Right lobe of liver (tissue), 6 donors: ENCODE measurements around the gene OLFML2B. TPM values are rescaled to one million over a fixed set of nuclear protein-coding genes. Genes with fewer than 3 reads are reported as not detected.

Source experiments
- ATAC-seq, 4 donors: fragments of 200-7000 bp; cut with Tn5 transposase; one replicate each; pipeline ENCODE4 v1.9.1; 2020; ENCODE audit warnings: mild to moderate bottlenecking in 4 of 4, moderate library complexity in 4 of 4
- DNase-seq, 3 donors: peaks; one replicate each; pipeline ENCODE4 v3.0.0-alpha.2; 2020
- H3K27ac ChIP-seq, 3 donors: fragments of 200-600 bp; one replicate each; pipeline ENCODE4 v1.8.0; 2022
- H3K27me3 ChIP-seq, 2 donors: fragments of 200-600 bp; one replicate each; pipeline ENCODE4 v1.8.0; 2022
- H3K36me3 ChIP-seq, 4 donors: fragments of 200-600 bp; sonication (generic) in 1 of 4; one replicate each; pipeline versions ENCODE4 v1.5.1 to v1.8.0; 2017 to 2022; ENCODE audit warnings: control low read depth in 1 of 4
- H3K4me1 ChIP-seq, 4 donors: fragments of 200-600 bp; sonication (generic) in 1 of 4; one replicate each; pipeline versions ENCODE4 v1.5.1 to v1.8.0; 2017 to 2022; ENCODE audit warnings: control low read depth in 1 of 4
- H3K4me3 ChIP-seq, 3 donors: fragments of 200-600 bp; one replicate each; pipeline ENCODE4 v1.8.0; 2022
- H3K9me3 ChIP-seq, 4 donors: fragments of 200-600 bp; sonication (generic) in 1 of 4; one replicate each; pipeline versions ENCODE4 v1.5.1 to v1.8.0; 2017 to 2022; ENCODE audit warnings: control low read depth in 1 of 4
- POLR2A ChIP-seq: fragments of 450-650 bp; IDR thresholded peaks from one replicate; pipeline ENCODE4 v1.6.1; 2017; ENCODE audit warnings: antibody characterized with exemption, mild to moderate bottlenecking
- WGBS: methylation state at CpG from one replicate; pipeline ENCODE4 v1.1.6; 2018; ENCODE audit warnings: low coverage, low lambda C conversion rate; ENCODE audit not compliant: insufficient coverage; ENCODE audit errors: missing lambda C conversion rate; 5-methylcytosine and 5-hydroxymethylcytosine counted together
- intact Hi-C, 2 donors: fragments of 100-400 bp; cut with DNase I; formaldehyde crosslinking; loops; one replicate each; pipeline versions ENCODE4 v1.11.2 to v1.14.1; 2022
- total RNA-seq, 6 experiments: library from RNA; depleted of rRNA in 2 of 6; stranded (reverse); fragments of >200 nt in 2 of 6; fragmentation: NEBNext Ultra II Directional in 3 of 6; extraction: Animal tissue kit (Norgen Biotek cat#: 25700) in 3 of 6; gene quantifications; one replicate each; pipeline versions ENCODE4 v1.1.0 to v1.2.4, GENCODE V29; 2016 to 2023
- TF ChIP-seq, protein P1 (sequence below), 4 donors: fragments of 200-600 bp in 3 of 4; fragments of 450-650 bp in 1 of 4; IDR thresholded peaks; one replicate each; pipeline versions ENCODE4 v1.5.1 to v1.8.0; 2016 to 2022; ENCODE audit warnings: antibody characterized with exemption in 4 of 4, mild to moderate bottlenecking in 2 of 4
- donor health status: DM: no; HTN: yes; CAD: no.
- donor health status: DM: no; HTN: no; CAD: no.
- donor health status: DM: no; HTN: no; CAD: no.
- donor health status: DM: no; HTN: yes; CAD: no.
- donor health status: DM: no; HTN: yes; CAD: no.

Gene OLFML2B
- total RNA-seq, 6 experiments from 2014 or later = 0.37 to 2.1 (median 1.3) TPM

DNA sequence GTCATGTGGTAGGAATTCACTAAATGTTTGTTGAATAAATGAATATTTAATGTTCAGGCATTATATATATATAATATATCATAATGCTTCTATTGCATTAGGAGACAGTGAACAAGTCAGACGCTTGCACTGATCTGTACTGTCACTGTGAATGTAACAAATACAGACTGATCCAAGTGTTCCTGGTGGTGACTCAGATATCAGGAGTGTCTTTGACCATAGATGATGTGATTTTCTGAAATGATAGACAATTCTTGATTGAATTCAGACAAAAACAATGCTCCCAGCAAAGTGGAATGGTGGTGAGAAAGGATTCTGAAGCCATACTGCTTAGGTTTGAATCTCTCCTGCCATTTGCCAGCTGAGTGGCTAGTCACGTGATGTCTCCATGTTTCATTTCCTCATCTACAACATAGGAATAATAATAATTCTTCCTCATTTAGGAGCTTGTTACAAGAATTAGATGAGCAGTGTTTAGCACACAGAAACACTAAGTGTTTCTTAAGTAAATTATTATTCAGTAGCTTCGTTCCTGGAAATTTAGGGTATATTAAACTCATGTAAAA is 71.0 kb downstream of the OLFML2B start:
- intact Hi-C loops = no loop called here

DNA sequence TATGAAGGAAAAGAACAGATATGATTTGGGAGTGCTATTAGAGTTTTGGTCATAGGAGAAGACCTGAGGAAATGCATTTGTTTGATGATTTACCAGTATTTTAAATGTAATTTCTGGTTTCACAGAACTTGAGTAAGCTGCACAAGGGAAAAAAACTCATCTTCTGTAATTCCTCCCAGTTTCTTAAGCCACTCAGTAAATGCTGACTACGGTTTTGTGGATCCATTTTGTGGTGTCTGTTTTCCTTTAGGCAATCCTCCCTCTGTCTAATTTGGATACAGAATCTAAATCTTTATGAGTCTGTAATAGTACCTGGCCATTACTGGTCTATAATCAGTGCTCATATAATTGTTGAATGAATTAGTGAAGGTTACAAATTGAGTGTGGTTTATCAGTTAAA is 72.0 kb downstream of the OLFML2B start:
- WGBS = 78% methylated on average over 1 of the region's 1 CpG
- TF ChIP-seq, protein P1, sequence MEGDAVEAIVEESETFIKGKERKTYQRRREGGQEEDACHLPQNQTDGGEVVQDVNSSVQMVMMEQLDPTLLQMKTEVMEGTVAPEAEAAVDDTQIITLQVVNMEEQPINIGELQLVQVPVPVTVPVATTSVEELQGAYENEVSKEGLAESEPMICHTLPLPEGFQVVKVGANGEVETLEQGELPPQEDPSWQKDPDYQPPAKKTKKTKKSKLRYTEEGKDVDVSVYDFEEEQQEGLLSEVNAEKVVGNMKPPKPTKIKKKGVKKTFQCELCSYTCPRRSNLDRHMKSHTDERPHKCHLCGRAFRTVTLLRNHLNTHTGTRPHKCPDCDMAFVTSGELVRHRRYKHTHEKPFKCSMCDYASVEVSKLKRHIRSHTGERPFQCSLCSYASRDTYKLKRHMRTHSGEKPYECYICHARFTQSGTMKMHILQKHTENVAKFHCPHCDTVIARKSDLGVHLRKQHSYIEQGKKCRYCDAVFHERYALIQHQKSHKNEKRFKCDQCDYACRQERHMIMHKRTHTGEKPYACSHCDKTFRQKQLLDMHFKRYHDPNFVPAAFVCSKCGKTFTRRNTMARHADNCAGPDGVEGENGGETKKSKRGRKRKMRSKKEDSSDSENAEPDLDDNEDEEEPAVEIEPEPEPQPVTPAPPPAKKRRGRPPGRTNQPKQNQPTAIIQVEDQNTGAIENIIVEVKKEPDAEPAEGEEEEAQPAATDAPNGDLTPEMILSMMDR (IDR thresholded peaks at IDR 0.05) = no peak
- no peak for TF ChIP-seq POLR2A
- no peaks in the 10 kb centered on the region for H3K36me3 ChIP-seq
- H3K4me1 ChIP-seq = no peaks in the 10 kb centered on the region
- H3K27ac ChIP-seq = no peak overlapping the region
- DNase-seq = no peak
- no peak overlapping the region for H3K4me3 ChIP-seq
- no peak for ATAC-seq
- no peaks in the 10 kb centered on the region for H3K9me3 ChIP-seq
- intact Hi-C loops = no loop called here
- H3K27me3 ChIP-seq = no peaks in the 10 kb centered on the region

More for the DNA sequence above, 71.0 kb downstream of the OLFML2B start:
- no peak for DNase-seq
- H3K9me3 ChIP-seq = no peaks in the 10 kb centered on the region
- no peaks in the 10 kb centered on the region for H3K4me1 ChIP-seq
- peak in 1 of 4 donors; percentile 31 for ATAC-seq
- 81% methylated on average over 3 of the region's 3 CpGs for WGBS
- no peak overlapping the region for H3K27ac ChIP-seq
- TF ChIP-seq, protein P1 (IDR thresholded peaks at IDR 0.05) = no peak
- no peak for TF ChIP-seq POLR2A
- H3K27me3 ChIP-seq = no peaks in the 10 kb centered on the region
- H3K4me3 ChIP-seq = no peak overlapping the region
- H3K36me3 ChIP-seq = no peaks in the 10 kb centered on the region

DNA sequence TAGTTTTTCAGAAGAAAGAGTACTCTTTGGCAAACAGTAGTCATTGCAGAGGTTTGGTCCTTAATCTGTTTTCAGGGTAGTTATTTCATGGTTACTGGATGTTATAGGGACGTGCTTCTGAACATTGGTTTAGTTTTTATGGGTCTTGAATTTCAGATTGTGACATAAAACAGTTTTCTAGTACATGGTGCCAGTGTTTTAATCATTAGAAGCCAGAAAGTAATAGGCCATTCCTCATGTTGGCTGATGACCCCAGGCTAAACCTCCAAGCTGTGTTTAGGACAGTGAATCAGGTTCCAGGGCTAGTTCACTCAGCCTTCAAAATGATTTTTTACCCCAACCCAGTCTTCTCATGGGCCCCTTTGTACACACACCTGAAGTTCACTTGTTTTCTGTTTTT is 73.3 kb downstream of the OLFML2B start:
- Histone ChIP-seq H3K36me3 (no peaks in the 10 kb centered on the region), H3K27ac (no peak overlapping the region), H3K27me3 (no peaks in the 10 kb centered on the region), H3K4me1 (no peaks in the 10 kb centered on the region), H3K4me3 (no peak overlapping the region), H3K9me3 (no peaks in the 10 kb centered on the region)
- TF ChIP-seq, protein P1 (IDR thresholded peaks at IDR 0.05) = no peak
- TF ChIP-seq POLR2A = no peak
- ATAC-seq (no peak), DNase-seq (no peak)
- intact Hi-C loops = no loop called here
- WGBS = 100% methylated on average over 1 of the region's 1 CpG

DNA sequence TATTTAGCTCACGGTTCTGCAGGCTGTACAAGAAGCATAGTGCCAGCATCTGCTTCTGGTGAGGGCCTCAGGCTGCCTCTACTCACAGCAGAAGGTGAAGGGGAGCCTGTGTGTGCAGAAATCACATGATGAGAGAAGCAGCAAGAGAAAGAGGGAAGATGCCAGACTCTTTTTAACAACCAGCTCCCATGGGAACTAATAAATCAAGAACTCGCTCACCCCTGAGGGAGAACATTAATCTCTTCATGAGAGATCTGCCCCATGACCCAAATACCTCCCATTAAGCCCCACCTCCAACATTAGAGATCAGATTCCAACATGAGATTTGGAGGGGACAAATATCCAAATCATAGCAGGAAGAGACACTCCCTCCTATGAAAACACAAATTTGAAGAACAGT is 74.1 kb downstream of the OLFML2B start:
- DNase-seq = no peak
- H3K4me3 ChIP-seq = no peak overlapping the region
- no peaks in the 10 kb centered on the region for H3K9me3 ChIP-seq
- no peaks in the 10 kb centered on the region for H3K4me1 ChIP-seq
- intact Hi-C loops = loop anchor here in 1 of 2 donors (10.0 kb wide), 1 partner anchor 355 kb away; no protein-coding TSS in a partner anchor
- TF ChIP-seq POLR2A = no peak
- TF ChIP-seq, protein P1 (IDR thresholded peaks at IDR 0.05) = no peak
- no peak for ATAC-seq
- no peaks in the 10 kb centered on the region for H3K36me3 ChIP-seq
- H3K27me3 ChIP-seq = no peaks in the 10 kb centered on the region
- WGBS = 94% methylated on average over 2 of the region's 2 CpGs
- H3K27ac ChIP-seq = no peak overlapping the region
